ENCODE data around the gene NLRP3.
"Not testable (repeated sequence)": the region's sequence is repeated elsewhere in the genome, so short reads cannot be mapped to it uniquely, and the experiment has no call there.

The NLRP3 gene

DNA sequence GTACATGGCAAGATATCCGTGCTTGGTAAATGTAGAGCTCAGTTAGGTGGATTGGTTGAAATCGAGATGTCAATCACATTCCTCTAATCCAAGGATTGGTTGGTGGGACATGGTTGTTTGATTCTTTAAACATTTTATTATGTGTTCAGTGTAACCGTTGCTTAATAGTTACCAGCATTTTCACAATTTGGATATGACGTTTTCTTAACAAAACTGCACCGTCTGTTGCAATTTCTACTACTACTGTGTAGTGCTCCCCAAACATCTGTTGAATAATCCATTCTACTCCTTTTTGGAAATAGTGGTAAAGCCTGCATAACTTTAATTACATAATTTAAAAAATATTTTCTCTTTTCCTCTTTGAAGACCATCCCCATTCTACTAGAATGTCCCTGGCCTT lies 25.6 kb downstream of the NLRP3 start:
- no peak for DNase-seq

DNA sequence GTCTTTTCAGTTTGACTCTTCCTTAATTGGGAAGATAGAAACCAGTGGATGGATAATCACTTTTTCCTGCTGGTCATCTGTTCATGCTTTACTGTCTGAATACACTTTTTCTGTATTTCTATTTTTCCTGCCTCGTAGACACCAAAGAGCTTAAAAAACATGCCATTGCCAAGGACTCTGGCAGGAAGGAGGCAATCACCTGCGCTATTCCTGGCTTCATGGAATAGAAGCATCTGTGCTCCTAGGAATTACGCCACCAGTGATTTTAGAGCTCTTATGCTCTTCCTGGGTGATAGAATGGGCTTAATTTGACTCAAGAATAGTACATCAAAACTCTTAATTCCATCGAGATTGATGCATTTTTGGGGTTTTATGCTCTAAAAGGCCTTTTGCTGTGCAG lies 26.2 kb downstream of the NLRP3 start:
- DNase-seq = no peak

DNA sequence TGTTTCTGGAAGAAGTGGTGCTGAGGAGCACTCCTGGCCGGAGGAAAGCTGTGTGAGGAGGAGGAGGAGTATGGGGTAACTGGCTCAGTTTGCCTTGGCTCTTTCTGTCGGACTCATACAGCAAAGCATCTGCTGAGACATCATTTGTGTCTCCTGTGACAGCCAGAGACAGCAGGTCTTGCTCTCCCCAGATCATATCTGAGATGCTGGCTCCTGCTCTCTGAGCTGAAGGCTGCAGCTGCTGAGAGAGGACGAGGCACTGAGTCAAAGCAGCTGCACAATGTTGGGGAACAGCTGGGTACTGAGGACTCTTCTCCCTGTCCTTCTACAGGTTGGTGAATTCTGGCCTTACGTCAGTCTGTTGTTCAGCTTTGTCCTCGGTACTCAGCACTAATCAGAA lies 27.7 kb downstream of the NLRP3 start:
- DNase-seq = no peak

DNA sequence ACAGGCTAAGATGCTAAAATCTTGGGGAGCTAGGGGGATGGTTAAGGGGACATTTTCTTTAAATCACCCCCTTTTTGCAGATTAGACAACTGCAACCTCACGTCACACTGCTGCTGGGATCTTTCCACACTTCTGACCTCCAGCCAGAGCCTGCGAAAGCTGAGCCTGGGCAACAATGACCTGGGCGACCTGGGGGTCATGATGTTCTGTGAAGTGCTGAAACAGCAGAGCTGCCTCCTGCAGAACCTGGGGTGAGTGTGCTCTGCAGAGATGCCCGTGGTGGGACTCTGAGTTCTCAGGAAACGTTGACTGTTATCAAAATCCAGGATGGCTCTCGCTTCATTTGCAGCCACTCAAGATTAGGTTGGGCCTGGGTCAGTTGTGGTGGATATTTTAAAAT lies 28.6 kb downstream of the NLRP3 start:
- no peak for DNase-seq

DNA sequence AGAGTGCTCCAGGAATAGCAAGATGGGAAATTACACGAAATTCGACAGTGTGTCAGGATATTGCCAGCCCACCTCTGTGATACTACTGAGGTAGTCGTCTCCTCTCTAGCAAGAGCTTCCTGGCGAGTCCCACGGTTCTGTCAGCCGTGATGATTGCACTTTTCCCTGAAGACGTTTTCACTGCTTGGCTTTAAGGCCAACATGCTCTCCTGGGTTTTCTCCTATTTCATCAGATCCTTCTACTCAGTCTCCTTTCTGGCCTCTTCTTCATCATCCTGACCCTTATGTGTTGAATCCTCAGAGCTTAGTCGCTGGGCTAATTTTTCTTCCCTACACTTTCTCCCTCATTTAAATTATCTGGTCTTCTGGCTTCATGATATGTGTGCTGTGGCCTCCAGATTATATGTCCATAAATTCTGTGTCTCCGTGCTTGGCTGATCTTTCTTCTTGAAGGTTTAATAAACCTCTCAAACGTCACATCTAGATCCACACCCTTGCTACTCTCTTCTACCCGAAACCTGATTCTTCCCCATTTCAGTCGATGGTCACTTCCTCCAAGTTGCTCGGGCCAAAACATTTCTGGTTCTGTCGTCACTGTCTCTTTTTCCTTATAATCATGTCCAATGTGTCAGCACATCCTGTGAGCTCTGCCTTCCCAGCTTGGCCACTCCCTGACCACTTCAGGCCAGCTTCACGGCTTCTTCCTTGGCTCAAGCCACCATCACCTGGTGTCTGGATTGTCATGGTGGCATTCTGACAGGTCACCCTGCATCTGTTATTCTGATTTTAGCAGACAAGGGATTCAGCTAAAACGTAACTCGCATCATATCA lies 29.8 kb downstream of the NLRP3 start:
- DNase-seq = no peak

DNA sequence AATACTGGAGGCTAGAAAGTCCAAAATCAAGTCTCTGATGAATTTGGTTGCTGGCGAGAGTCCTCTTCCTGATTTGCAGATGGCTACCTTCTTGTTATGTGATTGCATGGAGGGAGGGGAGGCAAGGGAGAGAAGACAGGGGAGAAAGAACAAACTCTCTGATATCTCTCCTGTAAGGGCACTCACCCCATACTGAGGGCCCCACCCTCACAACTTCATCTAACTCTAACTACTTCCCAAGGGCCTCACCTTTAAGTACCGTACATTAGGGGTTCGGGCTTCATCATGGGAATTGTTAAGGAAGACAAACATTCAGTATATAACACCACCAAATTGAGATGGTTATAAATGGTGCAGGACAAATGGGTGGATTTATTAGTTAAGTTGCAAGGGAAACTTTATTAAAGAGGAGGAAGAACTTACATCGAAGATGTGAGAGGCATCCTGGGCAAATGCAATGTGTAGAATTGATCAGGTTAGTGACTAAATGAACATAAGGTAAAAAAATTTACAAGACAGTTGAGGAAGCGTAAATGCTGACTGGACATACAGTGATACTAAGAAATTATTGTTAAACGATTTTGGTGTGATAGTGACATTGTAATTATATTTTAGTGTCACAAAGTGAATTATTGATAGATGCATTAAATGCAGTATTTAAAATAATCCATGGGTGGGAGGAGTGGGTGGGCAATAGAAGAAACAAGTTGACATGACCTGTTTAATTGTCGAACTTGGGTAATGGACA lies 31.4 kb downstream of the NLRP3 start:
- DNase-seq = no peak

DNA sequence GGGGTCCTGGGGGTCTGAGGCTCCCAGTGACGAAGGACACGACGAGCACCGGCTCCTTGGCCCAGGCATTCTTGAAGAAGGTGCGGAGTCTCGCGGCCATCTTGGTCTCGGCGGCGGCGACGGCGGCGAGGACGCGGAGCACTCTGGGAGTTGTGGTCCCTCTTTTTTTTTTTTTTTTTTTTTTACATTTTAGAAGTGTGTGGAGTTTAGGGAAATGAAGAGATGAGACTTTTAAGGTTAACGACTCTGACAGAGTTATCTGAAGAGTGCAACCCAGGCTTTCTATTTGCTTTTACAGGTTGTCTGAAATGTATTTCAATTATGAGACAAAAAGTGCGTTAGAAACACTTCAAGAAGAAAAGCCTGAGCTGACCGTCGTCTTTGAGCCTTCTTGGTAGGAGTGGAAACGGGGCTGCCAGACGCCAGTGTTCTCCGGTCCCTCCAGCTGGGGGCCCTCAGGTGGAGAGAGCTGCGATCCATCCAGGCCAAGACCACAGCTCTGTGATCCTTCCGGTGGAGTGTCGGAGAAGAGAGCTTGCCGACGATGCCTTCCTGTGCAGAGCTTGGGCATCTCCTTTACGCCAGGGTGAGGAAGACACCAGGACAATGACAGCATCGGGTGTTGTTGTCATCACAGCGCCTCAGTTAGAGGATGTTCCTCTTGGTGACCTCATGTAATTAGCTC lies 32.3 kb downstream of the NLRP3 start:
- DNase-seq = peak; percentile 90

DNA sequence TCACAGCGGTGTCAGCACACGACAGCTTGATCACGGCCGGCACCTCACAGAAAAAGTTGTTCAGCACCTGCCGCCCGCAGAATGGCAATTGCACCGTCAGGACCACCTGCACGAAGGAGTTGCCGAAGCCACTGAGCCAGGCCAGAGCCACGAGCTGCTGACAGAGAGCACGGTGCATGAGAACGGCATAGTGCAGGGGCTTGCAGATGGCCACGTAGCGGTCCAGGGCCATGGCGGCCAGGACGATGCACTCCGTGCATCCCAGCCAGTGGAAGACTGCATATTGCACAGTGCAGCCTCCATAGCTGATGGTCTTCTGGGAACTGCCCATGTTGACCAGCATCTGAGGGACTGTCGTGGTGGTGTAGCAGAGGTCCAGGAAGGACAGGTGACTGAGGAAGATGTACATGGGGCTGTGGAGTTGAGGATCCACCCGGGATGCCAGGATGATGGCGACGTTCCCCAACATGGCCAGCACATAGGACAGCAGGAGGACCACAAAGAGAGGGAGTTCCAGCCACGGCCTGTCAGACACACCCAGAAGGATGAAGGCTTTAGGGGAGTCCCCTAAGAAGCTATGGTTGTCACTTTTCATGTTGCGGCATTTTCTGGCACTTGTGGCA lies 35.5 kb downstream of the NLRP3 start:
- no peak for DNase-seq

DNA sequence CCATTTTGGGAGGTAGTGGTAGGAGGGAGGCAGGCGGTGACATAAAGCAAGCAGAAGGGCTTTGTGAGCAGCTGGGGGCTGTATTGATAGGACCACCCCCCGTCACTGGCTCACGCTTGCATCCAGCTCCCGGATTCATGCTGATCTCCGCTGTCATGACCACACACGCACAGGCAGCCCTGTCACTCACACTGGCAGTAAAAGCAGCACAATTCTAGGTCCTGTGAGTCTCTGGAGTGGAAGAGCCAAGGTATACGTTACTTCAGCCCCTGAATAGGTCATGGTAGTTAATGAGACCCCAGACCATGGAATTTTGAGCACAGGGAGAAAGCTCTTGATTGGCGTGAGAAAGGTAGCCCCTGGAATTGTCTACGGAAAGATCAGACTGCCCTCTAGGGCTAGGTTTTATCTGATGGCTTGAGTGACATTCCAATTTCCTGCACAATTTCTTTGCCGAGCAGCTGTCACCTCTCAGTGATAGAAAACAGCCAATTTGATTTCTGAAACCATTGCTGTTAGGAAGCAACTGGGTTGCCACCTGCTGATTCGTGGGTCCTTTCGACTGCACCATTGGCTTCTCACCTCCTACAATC lies 36.6 kb downstream of the NLRP3 start:
- no peak for DNase-seq

DNA sequence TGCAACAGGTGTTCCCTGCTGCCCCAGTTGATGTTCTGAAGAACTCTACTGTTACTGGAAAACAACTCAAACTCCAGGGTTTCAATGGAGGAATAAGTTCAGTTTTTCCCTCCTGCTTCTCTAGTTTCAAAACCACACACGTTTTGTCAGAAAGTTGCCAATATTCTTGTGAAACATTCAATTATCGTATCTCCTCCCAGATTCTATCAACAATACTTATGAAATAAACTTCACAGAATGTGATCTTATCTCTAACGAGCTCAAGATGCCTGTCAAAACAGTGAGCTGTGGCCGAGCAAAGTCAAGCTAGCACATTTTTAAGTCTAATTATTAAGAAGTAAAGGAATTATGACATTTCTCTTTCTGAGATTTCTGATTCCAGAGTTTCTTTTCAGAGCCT lies 37.3 kb downstream of the NLRP3 start:
- no peak for DNase-seq

DNA sequence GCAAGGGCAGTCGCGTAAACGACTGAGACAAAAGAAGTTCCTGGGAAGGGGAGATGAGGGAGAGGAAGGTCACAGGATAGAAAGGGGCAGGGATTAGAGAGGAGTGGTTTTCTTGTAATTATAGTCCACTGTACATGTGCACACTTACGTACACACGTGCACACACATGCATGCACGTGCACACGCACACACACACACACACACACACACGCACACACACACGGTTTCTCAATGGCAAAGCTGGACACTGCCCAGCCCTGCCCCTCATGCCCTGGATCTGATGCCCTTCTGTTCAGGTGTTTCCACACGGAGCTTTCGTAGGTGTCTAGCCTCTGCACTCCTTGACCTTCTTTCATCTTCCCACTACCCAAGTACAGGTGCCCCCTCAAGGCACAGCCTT lies 38.0 kb downstream of the NLRP3 start:
- DNase-seq = no peak

DNA sequence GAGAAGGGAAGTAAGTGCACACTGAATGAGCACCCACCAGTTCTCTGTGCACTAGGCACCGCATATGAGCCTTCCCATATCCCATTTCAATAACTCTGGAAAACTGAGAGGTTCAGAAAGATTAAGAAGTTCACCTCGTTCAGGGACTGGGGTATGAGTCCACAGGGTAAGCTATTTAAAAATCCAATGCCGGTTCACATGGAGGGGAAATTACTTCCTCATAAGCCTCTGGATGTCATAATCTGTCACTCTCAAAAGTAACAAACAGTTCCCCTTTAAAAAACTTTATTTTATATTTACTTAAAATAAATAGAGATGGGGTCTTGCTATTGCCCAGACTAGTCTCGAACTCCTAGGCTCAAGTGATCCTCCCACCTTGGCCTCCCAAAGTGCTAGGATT lies 40.0 kb downstream of the NLRP3 start:
- DNase-seq = no peak

DNA sequence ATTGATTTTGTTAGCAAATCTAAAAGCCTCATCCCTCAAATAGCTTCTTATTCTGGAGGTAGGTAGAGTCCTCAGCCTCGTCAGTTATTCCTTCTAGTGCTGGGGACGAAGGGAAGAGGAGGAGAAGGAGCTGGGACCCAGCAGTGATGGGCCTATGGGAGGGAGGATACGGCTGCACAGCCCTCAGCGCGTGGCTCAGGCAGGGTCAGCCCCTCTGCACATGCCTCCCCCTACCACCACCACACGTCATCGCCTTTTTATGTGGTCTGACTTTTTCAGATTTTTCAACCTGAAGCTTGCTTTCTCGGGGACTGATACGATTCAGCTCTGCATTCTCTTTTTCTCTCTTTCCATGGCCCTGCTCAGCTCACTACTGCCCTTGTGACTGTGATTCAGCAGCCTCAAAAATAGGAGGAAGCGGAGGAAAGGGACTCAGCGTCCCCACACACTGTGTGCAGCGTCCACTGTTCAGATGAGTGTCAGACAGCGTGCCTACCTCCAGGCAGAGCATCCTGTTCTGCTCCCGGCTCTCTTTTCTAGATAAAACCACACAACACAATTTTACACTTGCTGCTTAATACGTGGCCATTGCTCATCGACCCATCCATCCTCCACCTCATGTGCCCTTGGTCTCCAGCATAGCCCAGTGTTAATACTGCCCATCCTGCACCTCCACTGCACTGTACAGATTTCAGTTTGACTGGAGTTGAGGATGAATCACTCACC lies 41.1 kb downstream of the NLRP3 start:
- DNase-seq = no peak

DNA sequence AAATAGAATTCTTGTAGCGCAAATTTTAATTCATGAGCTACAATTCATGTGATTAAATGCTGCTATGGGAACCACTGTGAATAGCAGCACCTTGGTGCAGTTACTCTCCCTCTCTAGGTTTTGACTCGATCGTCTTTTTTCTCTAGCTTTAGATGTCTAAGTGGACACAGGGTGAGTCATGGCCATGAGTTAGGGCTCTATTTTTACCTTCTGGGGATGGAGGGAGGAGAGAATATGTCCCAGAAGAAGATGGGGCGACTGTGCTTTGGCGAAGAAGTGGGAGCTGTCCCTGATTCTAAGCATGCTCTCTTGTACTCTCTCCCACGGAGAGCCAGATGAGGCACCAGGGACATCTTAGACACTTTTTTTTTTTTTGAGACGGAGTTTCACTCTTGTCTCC lies 43.5 kb downstream of the NLRP3 start:
- DNase-seq = no peak

DNA sequence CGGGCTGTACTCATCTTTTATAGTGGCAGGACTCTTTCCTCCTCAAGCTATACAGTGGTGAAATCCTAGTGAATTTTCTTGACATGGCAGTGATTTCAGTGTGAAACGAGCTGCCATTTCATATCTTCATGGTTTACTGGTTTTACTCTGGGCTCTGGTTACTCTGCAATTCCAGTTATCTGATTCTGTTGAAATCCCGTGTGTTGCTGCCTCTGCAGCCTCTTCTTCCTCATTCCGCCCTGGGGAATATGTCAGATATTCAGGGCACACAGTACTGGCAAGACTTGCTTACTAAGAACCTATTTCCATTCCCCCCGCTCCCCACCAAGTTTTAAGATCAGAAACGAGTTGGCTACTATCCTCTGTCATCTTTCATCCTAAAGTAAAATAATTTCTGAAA lies 49.8 kb downstream of the NLRP3 start:
- no peak for DNase-seq

DNA sequence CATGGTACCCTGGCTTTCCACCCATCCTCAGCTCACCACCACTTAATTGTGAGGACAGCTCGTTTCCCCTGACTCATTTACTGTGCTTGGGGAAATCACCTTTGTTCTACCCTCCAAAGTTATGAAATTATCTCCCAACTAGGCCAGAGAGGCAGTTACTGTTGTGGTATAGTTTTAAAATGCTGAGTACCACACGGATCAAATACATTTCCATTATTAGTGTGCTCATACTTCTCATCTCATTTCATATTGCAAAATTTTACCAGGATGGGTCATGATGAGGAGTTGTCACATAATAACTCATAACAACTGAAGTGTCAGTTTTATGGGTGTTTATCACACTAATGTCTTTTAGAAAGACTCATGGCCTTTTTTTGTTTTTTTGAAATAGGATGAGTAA lies 51.2 kb downstream of the NLRP3 start:
- no peak for DNase-seq

DNA sequence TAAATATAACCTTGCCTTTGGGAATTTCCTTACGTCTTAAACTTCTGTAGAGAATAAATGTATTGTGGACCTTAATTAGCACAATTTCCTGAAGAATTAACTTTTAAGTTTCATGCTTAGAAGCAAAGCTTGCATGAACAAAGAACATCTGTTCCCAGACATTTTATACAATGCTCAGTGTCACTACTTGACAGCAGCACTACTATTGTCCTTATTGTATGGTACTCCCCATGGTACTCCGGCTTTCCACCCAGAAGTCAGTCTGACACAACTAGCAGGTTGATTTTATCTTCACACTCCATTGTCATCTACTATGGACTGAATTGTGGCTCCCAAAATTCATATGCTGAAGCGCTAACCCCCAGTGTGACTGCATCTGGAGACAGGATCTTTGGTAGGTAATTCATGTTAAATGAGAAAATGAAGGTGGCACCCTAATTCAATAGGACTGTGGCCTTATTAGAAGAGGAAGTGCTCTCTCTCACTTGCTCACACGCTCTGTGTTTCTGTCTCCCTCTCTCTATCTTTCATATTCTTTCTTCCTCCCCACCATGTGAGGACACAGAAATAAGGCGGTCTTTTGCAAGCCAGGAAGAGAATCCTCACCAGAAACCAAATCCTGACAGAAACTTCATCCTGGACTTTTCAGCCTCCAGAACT lies 52.6 kb downstream of the NLRP3 start:
- DNase-seq = no peak

DNA sequence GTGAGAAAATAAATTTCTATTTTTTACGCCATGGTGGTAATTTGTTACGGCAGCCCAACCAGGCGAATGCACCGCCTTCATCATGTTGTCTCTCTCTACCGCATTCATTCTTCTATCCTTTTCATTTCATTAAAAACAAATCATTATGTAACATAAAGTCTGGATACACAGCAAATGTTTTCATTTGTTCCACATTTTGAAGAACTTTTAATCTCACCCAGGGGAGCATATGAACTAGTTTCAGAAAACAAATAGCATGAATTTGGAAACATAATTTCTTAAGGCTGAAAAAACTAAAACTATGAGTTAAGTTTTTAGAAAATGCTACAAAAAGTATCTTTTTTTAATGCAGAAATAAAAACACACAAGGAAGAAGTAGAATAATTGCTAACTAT lies 53.2 kb downstream of the NLRP3 start:
- no peak for DNase-seq

DNA sequence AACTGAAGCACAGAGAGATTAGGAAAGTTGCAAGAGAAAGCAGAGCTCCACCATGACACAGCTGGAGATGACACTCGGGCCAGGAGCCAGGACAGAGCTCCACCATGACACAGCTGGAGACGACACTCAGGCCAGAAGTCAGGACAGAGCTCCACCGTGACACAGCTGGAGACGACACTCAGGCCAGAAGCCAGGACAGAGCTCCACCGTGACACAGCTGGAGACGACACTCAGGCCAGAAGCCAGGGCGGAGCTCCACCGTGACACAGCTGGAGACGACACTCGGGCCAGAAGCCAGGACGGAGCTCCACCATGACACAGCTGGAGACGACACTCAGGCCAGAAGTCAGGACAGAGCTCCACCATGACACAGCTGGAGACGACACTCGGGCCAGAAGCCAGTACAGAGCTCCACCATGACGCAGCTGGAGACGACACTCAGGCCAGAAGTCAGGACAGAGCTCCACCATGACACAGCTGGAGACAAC lies 55.0 kb downstream of the NLRP3 start:
- not testable (repeated sequence) for DNase-seq

DNA sequence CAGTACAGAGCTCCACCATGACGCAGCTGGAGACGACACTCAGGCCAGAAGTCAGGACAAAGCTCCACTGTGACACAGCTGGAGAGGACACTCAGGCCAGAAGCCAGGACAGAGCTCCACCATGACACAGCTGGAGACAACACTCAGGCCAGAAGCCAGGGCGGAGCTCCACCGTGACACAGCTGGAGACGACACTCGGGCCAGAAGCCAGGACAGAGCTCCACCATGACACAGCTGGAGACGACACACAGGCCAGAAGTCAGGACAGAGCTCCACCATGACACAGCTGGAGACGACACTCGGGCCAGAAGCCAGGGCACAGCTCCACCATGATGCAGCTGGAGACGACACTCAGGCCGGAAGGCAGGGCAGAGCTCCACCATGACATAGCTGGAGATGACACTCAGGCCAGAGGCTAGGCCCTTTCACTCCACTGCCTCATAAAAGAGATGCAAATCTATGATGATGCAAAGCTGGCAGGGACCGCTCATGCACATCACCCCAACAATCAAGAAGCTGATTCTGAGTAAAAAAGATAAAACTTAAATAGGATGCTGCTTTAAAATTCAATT lies 55.6 kb downstream of the NLRP3 start:
- no peak for DNase-seq

DNA sequence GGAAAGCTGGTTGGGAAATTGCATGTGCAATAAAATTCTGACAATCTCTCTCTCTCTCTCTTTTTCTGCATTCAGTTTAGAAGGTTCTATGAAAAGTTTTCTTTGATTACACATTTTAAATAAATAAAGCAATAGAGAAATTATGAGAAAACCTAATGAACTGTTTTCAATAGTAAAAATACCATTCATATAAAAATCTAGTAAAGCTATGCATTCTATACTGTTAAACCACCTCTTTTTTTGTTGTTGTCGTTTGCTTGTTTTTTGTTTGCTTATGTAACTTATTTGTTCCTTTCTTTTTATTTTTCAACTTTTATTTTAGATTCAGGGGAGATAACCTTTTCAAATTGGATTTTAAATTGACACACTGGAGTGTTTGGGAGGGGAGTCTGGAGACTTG lies 56.1 kb downstream of the NLRP3 start:
- DNase-seq = no peak
